Smooth muscle cell (in vitro differentiated cells): Measurements from ENCODE around the gene FAM170B. TPM values are rescaled to one million over a fixed set of nuclear protein-coding genes. Genes with fewer than 3 reads are reported as not detected.

ENCODE experiments used
- DNase-seq: peaks from one replicate; lab custom pipeline; 2025; ENCODE audit not compliant: unreplicated experiment; lab: John Stamatoyannopoulos, UW
- H2AFZ ChIP-seq: fragments of 200-600 bp; sonication (generic); 2 replicates; pipeline ENCODE4 v1.6.0; 2016; ENCODE audit warnings: antibody characterized with exemption, low read depth, mild to moderate bottlenecking
- H3F3A ChIP-seq: fragments of 200-600 bp; sonication (generic); 2 replicates; pipeline ENCODE4 v1.6.0; 2017; ENCODE audit warnings: antibody characterized with exemption, low read depth
- H3K27ac ChIP-seq: fragments of 200-600 bp; sonication (generic); 2 replicates; pipeline ENCODE4 v1.5.1; 2016; ENCODE audit warnings: low read depth, mild to moderate bottlenecking
- H3K27me3 ChIP-seq: fragments of 200-600 bp; sonication (generic); 2 replicates; pipeline ENCODE4 v1.6.1; 2016; ENCODE audit warnings: low read depth, mild to moderate bottlenecking
- H3K36me3 ChIP-seq: fragments of 200-600 bp; sonication (generic); 2 replicates; pipeline ENCODE4 v1.5.1; 2016; ENCODE audit warnings: low read depth
- H3K4me1 ChIP-seq: fragments of 200-600 bp; sonication (generic); 2 replicates; pipeline ENCODE4 v1.5.1; 2016; ENCODE audit warnings: low read depth
- H3K4me2 ChIP-seq: fragments of 200-600 bp; sonication (generic); 2 replicates; pipeline ENCODE4 v1.6.0; 2016; ENCODE audit warnings: mild to moderate bottlenecking
- H3K4me3 ChIP-seq: fragments of 200-600 bp; sonication (generic); 2 replicates; pipeline ENCODE4 v1.5.1; 2016; ENCODE audit warnings: mild to moderate bottlenecking
- H3K79me2 ChIP-seq: fragments of 200-600 bp; sonication (generic); 2 replicates; pipeline ENCODE4 v1.6.0; 2016; ENCODE audit warnings: low read depth, mild to moderate bottlenecking
- H3K9ac ChIP-seq: fragments of 200-600 bp; sonication (generic); 2 replicates; pipeline ENCODE4 v1.6.0; 2016; ENCODE audit warnings: low read depth
- H3K9me3 ChIP-seq: fragments of 200-600 bp; sonication (generic); replicated peaks from 2 replicates; pipeline ENCODE4 v1.5.1; 2016; ENCODE audit warnings: low read depth
- H4K20me1 ChIP-seq: fragments of 200-600 bp; sonication (generic); 2 replicates; pipeline ENCODE4 v1.6.0; 2016; ENCODE audit warnings: low read depth
- WGBS: methylation state at CpG from one replicate; pipeline ENCODE4 v1.1.7; 2016; ENCODE audit warnings: low lambda C conversion rate; 5-methylcytosine and 5-hydroxymethylcytosine counted together
- polyA plus RNA-seq: library from polyadenylated mRNA; unstranded; fragments of >200 nt; fragmentation: Nextera tagmentation; extraction: Ambion mirVana; gene quantifications from 2 replicates; pipeline ENCODE4 v1.2.1, GENCODE V29; 2016
- total RNA-seq: library from RNA; depleted of rRNA; stranded (reverse); fragments of >200 nt; gene quantifications from 2 replicates; pipeline ENCODE4 v1.2.3, GENCODE V29; 2014
- TF ChIP-seq, protein P1 (sequence below): fragments of 200-600 bp; sonication (generic); IDR thresholded peaks from 2 replicates; pipeline ENCODE4 v1.5.1; 2017; ENCODE audit warnings: borderline replicate concordance, mild to moderate bottlenecking, antibody characterized with exemption; ENCODE audit not compliant: insufficient read depth, poor library complexity, severe bottlenecking

FAM170B gene
- total and polyA plus RNA-seq, 2 experiments from 2014 or later = not detected

DNA sequence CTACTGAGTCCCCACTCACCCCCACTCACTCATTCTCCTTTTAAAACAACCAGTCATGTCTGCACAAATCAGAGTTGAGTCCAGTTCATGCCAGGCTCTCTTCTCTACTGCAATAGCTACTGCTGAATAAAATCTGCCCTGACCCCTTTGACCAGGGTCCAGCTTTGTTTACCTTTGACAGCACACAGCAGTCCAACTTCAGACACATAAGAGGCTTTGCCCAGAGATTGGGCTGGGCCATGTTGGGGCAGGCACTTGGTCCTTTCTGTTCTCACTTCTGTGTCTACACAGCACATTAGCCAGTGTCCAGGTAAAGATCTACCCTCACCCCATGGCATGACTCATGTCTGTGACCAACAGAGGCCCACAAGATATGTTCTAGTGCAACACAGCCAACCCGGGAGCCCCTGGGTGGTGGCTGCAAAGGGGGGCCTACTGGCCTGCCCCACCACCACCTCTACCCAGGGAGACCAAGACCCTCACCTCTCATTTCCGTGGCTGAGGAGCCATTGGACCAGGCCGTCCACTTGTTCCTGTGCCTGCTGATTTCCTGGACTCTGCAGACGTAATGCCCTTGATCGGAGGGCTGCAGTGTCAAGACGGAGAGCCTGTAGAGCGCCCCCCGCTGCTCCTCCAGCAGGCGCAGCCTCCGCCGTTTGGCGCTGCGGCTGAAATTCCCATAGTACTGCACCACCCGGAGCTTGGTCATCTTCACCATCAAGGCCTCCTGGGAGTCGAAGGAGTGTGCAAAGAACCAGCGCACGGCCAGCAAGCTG is 26.5 kb downstream of the FAM170B start:
- H3K4me2 ChIP-seq = no peak overlapping the region
- H3K9ac ChIP-seq = no peak overlapping the region
- 97% methylated on average over 17 of the region's 17 CpGs for WGBS
- H3K79me2 ChIP-seq = no peaks in the 10 kb centered on the region
- H3F3A ChIP-seq = no peaks in the 10 kb centered on the region
- H4K20me1 ChIP-seq = peaks cover 6% of the 10 kb centered on the region
- H3K27me3 ChIP-seq = no peaks in the 10 kb centered on the region
- no peak overlapping the region for H3K27ac ChIP-seq
- no peak overlapping the region for H2AFZ ChIP-seq
- H3K4me1 ChIP-seq = no peaks in the 10 kb centered on the region
- TF ChIP-seq, protein P1, sequence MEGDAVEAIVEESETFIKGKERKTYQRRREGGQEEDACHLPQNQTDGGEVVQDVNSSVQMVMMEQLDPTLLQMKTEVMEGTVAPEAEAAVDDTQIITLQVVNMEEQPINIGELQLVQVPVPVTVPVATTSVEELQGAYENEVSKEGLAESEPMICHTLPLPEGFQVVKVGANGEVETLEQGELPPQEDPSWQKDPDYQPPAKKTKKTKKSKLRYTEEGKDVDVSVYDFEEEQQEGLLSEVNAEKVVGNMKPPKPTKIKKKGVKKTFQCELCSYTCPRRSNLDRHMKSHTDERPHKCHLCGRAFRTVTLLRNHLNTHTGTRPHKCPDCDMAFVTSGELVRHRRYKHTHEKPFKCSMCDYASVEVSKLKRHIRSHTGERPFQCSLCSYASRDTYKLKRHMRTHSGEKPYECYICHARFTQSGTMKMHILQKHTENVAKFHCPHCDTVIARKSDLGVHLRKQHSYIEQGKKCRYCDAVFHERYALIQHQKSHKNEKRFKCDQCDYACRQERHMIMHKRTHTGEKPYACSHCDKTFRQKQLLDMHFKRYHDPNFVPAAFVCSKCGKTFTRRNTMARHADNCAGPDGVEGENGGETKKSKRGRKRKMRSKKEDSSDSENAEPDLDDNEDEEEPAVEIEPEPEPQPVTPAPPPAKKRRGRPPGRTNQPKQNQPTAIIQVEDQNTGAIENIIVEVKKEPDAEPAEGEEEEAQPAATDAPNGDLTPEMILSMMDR = no peak
- H3K9me3 ChIP-seq = no peaks in the 10 kb centered on the region
- H3K36me3 ChIP-seq = no peaks in the 10 kb centered on the region
- no peak for DNase-seq
- no peak overlapping the region for H3K4me3 ChIP-seq

DNA sequence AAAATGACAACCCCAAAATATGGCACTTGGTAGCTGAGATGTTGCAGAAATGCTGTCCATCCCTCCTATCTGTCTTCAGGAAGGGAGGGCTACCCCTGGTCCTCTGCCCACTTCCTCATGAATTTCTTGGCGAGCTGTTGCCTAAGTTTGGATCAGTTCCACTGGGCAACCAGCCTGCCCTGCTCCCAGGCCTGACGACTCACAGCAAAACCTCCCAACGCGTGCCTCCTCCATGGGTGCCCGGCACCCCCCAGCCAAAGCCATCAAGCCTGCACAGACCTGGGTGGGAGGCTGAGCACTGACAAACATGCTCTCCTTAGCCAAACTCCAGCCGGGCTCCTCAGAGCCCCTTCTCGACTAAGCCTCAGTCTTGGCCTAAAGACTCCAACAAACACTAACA is 27.4 kb downstream of the FAM170B start:
- Histone ChIP-seq H3F3A (no peaks in the 10 kb centered on the region), H2AFZ (no peak overlapping the region), H3K9ac (no peak overlapping the region), H3K4me3 (no peak overlapping the region), H3K27ac (no peak overlapping the region), H3K27me3 (no peaks in the 10 kb centered on the region), H3K36me3 (no peaks in the 10 kb centered on the region), H3K9me3 (no peaks in the 10 kb centered on the region), H4K20me1 (peaks cover 6% of the 10 kb centered on the region), H3K79me2 (no peaks in the 10 kb centered on the region), H3K4me1 (no peaks in the 10 kb centered on the region), H3K4me2 (no peak overlapping the region)
- TF ChIP-seq, protein P1 = no peak
- no peak for DNase-seq
- 94% methylated on average over 7 of the region's 7 CpGs for WGBS

DNA sequence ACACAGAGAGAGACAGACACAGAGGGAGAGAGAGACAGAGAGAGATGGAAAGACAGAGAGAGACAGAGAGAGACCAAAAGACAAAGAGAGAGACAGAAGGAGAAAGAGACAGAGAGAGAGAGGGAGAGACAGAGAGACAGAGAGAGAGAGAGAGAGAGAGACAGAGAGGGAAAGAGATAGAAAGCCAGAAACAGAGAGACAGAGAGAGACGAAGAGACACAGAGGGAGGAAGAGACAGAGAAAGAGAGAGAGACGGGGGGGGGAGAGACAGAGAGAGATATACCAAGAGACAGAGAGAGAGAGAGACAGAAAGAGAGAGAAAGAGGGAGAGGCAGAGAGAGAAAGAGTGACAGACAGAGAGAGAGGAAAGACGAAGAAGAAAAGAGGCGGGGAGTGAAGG is 28.7 kb downstream of the FAM170B start:
- Histone ChIP-seq H3K4me3 (no peak overlapping the region), H3K27me3 (no peaks in the 10 kb centered on the region), H3K27ac (no peak overlapping the region), H3K36me3 (no peaks in the 10 kb centered on the region), H3K79me2 (no peaks in the 10 kb centered on the region), H3F3A (no peaks in the 10 kb centered on the region), H3K9me3 (no peaks in the 10 kb centered on the region), H3K4me1 (no peaks in the 10 kb centered on the region), H2AFZ (no peak overlapping the region), H4K20me1 (peaks cover 6% of the 10 kb centered on the region), H3K9ac (no peak overlapping the region), H3K4me2 (no peak overlapping the region)
- DNase-seq = no peak
- TF ChIP-seq, protein P1 = no peak
- 82% methylated on average over 3 of the region's 4 CpGs for WGBS

DNA sequence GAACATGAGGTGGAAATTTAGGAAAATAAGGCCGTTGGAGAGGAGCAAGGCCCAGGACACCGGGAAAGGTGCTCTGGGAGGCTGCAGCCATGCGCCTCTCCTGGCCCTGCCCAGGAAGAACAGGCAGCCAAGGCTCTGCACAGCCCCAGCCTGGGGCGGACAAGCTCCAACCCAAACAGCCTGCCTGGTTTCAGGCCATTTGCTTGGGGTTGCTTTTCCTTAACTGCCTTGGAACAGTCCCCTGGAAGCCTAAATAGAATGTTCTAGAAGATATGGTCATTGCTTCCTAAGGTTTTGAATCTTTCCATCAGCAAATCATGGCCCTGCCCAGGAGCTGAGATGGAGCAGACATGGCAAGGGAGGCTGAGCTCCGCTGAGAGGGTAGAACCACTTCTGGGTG is 29.5 kb downstream of the FAM170B start:
- DNase-seq = no peak
- no peaks in the 10 kb centered on the region for H3K9me3 ChIP-seq
- H3K79me2 ChIP-seq = no peaks in the 10 kb centered on the region
- H3K4me1 ChIP-seq = no peaks in the 10 kb centered on the region
- H3K4me3 ChIP-seq = no peak overlapping the region
- no peaks in the 10 kb centered on the region for H3F3A ChIP-seq
- TF ChIP-seq, protein P1 = no peak
- H3K9ac ChIP-seq = no peak overlapping the region
- no peak overlapping the region for H3K27ac ChIP-seq
- no peaks in the 10 kb centered on the region for H3K36me3 ChIP-seq
- WGBS = 84% methylated on average over 5 of the region's 5 CpGs
- no peak overlapping the region for H3K4me2 ChIP-seq
- H2AFZ ChIP-seq = no peak overlapping the region
- peaks cover 6% of the 10 kb centered on the region for H4K20me1 ChIP-seq
- H3K27me3 ChIP-seq = no peaks in the 10 kb centered on the region
